Measurements from ENCODE around the gene DOCK6.

DNA sequence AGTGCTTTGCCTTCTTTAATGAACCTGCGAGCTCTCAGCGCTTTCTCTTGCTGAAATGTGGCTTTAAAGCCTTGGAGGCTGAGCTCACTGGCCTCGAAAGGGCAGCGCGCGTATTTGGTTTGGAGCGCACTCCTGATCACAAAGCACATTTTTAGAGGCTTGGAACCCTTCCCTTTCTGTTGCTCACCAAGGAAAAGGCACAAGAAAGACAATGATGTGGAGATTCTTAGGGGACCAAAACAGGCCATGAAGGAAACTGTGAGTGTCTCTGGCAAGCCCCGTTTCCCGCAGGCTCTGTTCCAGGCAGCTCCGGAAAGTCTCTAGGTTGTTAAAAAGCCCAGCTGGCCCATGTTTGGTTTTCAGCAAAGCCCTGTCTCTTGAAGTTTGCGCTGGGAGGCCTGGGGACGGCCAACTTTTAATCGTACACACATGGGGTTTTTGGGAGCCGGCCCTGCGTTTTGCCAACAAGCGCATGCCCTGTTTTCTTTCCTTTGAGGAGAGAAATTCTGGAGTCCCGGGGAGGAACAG, 97.4 kb downstream of the DOCK6 start:
- no peak for TF ChIP-seq EZH2 (optimal IDR thresholded peaks at IDR 0.05; ENCODE audit: low read depth, low read length)
- TF ChIP-seq, protein P1, sequence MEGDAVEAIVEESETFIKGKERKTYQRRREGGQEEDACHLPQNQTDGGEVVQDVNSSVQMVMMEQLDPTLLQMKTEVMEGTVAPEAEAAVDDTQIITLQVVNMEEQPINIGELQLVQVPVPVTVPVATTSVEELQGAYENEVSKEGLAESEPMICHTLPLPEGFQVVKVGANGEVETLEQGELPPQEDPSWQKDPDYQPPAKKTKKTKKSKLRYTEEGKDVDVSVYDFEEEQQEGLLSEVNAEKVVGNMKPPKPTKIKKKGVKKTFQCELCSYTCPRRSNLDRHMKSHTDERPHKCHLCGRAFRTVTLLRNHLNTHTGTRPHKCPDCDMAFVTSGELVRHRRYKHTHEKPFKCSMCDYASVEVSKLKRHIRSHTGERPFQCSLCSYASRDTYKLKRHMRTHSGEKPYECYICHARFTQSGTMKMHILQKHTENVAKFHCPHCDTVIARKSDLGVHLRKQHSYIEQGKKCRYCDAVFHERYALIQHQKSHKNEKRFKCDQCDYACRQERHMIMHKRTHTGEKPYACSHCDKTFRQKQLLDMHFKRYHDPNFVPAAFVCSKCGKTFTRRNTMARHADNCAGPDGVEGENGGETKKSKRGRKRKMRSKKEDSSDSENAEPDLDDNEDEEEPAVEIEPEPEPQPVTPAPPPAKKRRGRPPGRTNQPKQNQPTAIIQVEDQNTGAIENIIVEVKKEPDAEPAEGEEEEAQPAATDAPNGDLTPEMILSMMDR (IDR thresholded peaks at IDR 0.05; ENCODE audit: low read length): no peak

Data from MM.1S (cell line).